GM21825 (cell line): ENCODE measurements around the gene KRTAP2-2.
"Not testable (repeated sequence)": the region's sequence is repeated elsewhere in the genome, so short reads cannot be mapped to it uniquely, and the experiment has no call there.

Experiments used
- ATAC-seq: cut with Tn5 transposase; IDR thresholded peaks from one replicate; pipeline ENCODE4 v1.9.1; 2021; ENCODE audit warnings: mild to moderate bottlenecking, moderate library complexity; ENCODE audit not compliant: unreplicated experiment

Gene KRTAP2-2

DNA sequence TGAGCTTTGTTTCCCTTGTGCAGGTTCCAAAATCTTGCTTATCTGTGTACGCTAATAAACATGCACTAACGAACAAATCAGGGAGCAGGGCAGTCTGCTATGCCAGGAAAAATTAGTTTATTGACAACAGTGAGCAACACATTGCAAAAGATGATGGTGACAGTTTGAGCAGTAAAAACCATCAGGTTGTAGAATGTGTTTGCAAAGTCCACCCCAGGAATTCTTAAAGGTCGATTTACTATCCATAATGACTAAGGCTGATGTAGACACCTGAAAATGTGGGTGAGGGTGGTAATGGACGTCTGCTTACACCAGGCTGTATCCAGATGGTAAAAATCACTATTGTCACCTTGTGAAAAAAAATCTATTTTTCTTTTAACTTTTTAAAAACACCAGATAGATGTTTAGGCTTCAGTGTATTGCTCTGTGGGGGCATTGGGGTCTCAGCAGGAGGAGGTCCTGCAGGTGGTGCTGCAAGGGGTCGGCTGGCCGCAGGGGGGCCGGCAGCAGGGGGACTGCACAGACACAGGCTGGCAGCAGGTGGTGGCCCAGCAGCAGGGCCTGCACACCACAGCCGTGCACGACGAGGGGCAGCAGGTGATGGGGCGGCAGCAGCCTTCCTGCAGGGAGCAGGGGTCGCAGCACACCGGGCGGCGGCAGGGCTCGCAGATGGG lies 10.1 kb upstream of the KRTAP2-2 start:
- ATAC-seq = not testable (repeated sequence)

- no peak for ATAC-seq
These were observed 9.3 kb upstream of the KRTAP2-2 start for GRCh38 chr17:41064301-41064700.

DNA sequence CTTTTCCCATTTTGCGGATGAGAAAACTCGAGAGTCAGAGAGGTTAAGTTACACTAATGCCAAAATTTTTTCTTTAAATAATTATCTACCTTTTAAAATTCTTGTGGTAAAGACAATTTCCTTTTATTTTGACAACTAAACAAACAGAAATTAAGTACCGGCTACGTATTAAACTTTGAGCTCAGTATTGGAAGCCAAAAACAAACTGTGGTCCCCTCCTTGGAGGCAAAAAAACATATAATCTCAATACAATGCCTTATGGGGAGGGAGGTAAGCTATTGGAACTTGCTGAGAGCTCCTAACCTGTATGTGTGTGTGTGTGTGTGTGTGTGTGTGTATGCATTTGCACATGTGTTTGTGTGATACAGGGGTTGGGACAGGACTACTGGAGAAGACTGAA lies 8.4 kb upstream of the KRTAP2-2 start:
- ATAC-seq = no peak

GRCh38 chr17:41061964-41062363 lies 6.9 kb upstream of the KRTAP2-2 start:
- no peak for ATAC-seq

- ATAC-seq = no peak
These were observed 5.1 kb upstream of the KRTAP2-2 start, which contains the start of gene KRTAP2-3 for GRCh38 chr17:41060052-41060604. KRTAP2-3 (minus strand) TSS chr17:41060114; CDS start chr17:41060050, 64 bp downstream.

GRCh38 chr17:41059276-41060051 lies 4.4 kb upstream of the KRTAP2-2 start:
- not testable (repeated sequence) for ATAC-seq

GRCh38 chr17:41058741-41059140 lies 3.7 kb upstream of the KRTAP2-2 start:
- ATAC-seq = no peak

- no peak for ATAC-seq
These were observed 2.5 kb upstream of the KRTAP2-2 start for GRCh38 chr17:41057547-41057946.

GRCh38 chr17:41054556-41054955 lies 474 bp downstream of the KRTAP2-2 start:
- ATAC-seq = not testable (repeated sequence)

DNA sequence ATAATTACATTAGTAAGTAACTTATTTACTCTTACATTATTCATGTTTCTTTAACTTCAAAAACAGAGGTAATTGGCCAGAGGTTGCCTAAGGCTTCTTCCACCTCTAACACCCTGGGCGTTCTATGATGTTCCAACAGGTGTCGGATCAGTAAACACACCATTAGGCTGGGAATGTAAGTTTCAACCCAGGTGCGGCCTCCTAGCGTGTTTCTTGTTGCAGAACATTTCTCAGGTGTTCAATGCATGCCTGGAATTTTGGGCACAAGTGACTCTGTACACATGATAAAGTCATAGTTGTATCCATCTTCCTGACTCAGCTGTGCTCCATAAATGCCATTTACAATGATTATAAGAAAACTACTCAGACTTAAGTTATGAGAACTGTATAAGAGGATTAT lies 1.0 kb downstream of the KRTAP2-2 start:
- ATAC-seq = no peak

GRCh38 chr17:41052566-41052965 lies 2.5 kb downstream of the KRTAP2-2 start:
- ATAC-seq = no peak

DNA sequence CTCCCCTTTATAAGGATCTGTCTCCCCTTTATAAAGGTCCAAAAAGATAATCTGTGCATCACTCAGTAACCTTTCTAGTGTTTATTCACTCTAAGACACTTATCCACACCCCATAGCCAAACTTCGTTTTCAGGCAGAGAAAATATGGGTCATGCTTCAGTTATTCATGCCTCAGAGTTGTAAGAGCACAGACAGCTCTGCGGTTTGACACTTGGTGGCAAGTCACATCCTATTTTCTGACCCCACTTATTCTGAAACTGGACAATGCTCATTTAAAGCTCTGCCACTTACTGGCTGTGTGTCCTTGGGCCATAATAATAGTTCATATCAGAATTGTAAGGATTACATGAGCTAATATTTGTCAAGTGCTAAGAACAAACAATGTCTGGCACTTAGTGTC lies 5.9 kb downstream of the KRTAP2-2 start:
- ATAC-seq = no peak

DNA sequence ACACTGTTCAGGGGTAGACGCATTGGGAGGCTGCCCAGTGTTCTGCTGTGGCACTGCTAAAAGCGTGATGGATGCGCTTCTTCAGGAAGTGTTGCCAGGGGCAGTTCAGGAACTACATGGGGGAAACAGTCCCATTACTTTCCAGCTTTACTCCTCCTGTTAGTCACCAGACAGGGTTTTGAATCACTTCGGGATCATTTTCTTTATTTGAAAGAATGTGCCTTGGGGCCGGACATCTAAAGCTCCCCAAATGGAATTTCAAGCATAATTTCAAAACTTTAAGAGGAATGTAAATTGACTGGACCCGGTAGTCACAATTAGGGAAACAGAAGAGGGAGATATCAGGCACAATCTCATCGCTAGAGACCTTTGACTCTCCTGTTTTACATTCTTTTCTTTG lies 6.6 kb downstream of the KRTAP2-2 start:
- ATAC-seq = no peak

DNA sequence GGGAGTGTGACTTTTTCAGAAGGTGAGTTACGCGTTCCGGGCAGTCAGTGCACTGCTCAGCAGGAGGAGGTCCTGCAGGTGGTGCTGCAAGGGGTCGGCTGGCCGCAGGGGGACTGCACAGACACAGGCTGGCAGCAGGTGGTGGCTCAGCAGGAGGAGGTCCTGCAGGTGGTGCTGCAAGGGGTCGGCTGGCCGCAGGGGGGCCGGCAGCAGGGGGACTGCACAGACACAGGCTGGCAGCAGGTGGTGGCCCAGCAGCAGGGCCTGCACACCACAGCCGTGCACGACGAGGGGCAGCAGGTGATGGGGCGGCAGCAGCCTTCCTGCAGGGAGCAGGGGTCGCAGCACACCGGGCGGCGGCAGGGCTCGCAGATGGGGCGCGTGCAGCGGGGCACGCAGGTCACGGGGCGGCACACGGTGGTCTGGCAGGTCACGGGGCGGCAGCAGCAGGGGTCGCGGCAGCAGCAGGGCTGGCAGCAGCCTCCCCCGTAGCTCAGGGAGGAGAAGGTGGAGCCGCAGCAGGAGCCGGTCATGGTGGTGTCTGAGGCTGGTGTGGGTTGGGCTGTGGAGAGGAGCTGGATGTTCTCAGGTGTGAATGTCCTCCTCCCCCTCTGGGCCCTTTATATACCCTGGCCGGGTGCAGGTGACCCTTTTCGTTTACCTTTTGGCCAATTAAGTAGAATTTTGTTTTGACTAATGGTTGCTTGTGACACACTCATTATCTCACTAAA lies 8.1 kb downstream of the KRTAP2-2 start, which contains the start of gene KRTAP2-1:
TSS of gene KRTAP2-1 (minus strand) at position 582 of the 731 bp plus-strand sequence. CDS start at position 533, 49 bp downstream.
- not testable (repeated sequence) for ATAC-seq

GRCh38 chr17:41042953-41043352 lies 12.1 kb downstream of the KRTAP2-2 start:
- ATAC-seq = no peak

DNA sequence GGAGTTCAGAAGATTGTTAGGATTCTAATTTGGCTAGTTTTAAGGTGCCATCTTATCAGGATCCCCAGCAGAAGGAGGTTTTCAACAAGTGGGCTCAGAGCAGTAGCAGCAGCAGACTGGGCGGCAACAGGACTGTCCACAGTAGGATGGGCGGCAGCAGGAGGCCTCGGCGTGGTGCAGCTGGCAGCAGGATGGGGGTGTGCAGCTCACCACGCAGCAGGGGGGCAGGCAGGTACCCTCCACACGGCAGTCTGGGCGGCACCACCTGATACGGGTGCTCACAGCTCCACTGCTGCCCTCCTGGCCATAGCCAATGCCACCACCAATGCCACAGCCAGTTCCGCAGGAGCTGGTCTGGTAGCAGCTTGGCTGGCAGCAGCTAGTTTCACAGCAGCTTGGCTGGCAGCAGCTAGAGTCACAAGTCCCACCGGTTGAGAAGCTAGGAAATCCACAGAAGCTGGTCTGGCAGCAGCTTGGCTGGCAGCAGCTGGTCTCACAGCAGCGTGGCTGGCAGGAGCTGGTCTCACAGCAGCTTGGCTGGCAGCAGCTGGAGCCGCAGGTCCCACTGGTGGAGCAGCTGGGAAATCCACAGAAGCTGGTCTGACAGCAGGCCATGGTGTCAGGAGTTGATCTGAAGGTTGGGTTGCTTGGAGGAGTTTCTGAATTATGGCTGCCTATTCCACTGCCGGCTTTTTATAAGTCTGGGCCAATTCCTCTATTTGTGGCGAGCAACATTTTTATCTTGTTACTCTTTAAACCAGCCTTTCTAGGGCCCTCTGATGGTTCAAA lies 14.1 kb downstream of the KRTAP2-2 start, which contains the start of gene KRTAP1-1:
TSS of gene KRTAP1-1 (minus strand) at position 668 of the 789 bp plus-strand sequence. CDS start at position 615, 53 bp downstream.
- not testable (repeated sequence) for ATAC-seq

- ATAC-seq = no peak
These were observed 17.1 kb downstream of the KRTAP2-2 start for GRCh38 chr17:41037853-41038350.

DNA sequence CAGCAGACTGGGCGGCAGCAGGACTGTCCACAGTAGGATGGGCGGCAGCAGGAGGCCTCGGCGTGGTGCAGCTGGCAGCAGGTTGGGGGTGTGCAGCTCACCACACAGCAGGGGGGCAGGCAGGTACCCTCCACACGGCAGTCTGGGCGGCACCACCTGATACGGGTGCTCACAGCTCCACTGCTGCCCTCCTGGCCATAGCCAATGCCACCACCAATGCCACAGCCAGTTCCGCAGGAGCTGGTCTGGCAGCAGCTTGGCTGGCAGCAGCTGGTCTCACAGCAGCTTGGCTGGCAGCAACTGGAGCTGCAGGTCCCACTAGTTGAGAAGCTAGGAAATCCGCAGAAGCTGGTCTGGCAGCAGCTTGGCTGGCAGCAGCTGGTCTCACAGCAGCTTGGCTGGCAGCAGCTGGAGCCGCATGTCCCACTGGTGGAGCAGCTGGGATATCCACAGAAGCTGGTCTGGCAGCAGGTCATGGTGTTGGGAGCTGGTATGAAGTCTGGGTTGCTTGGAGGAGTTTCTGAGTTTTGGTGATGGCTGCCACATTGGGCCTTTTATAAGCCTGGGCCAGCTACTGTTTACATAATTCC lies 20.6 kb downstream of the KRTAP2-2 start, which contains the start of gene KRTAP1-3:
TSS of gene KRTAP1-3 (minus strand) at position 529 of the 590 bp plus-strand sequence. CDS start at position 476, 53 bp downstream.
- not testable (repeated sequence) for ATAC-seq

GRCh38 chr17:41029633-41030245 lies 25.3 kb downstream of the KRTAP2-2 start, which contains the start of gene KRTAP1-4:
KRTAP1-4 (minus strand) TSS chr17:41030195; CDS start chr17:41030078, 117 bp downstream.
- ATAC-seq = no peak
